ENCODE data around the gene KCTD20.

DNA sequence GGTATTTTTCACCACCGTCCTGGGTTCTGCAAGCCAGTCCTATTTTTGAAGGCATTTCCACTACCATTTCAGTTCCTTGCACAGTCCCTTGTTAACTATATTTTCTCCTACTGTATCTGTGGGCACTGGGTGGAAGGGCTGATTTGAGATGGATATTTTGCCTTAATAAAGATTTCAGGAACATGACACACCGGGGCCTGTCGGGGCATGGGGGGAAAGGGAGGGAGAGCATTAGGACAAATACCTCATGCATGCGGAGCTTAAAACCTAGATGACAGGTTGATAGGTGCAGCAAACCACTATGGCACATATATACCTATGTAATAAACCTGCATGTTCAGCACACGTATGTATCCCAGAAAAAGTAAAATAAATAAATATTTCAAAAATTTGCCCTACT, 82.1 kb downstream of the KCTD20 start:
- TF ChIP-seq, protein P1, sequence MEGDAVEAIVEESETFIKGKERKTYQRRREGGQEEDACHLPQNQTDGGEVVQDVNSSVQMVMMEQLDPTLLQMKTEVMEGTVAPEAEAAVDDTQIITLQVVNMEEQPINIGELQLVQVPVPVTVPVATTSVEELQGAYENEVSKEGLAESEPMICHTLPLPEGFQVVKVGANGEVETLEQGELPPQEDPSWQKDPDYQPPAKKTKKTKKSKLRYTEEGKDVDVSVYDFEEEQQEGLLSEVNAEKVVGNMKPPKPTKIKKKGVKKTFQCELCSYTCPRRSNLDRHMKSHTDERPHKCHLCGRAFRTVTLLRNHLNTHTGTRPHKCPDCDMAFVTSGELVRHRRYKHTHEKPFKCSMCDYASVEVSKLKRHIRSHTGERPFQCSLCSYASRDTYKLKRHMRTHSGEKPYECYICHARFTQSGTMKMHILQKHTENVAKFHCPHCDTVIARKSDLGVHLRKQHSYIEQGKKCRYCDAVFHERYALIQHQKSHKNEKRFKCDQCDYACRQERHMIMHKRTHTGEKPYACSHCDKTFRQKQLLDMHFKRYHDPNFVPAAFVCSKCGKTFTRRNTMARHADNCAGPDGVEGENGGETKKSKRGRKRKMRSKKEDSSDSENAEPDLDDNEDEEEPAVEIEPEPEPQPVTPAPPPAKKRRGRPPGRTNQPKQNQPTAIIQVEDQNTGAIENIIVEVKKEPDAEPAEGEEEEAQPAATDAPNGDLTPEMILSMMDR (conservative IDR thresholded peaks at IDR 0.05; ENCODE audit: low read length), result no peak
- TF ChIP-seq EZH2phosphoT487 (IDR thresholded peaks at IDR 0.05; ENCODE audit: borderline replicate concordance, low read depth, low read length), result no peak

All from OCI-LY7 (cell line).